ENCODE data around the gene ACSS1. TPM values are rescaled to one million over a fixed set of nuclear protein-coding genes. Genes with fewer than 3 reads are reported as not detected.

The ACSS1 gene
- total and polyA plus RNA-seq, 7 donors, result 20.1 to 41.0 (median 27.1) TPM

- 93 to 97% methylated on average over 7 of the region's 7 CpGs for WGBS, 2 donors
- Histone ChIP-seq H3K27ac (no peak overlapping the region), H3K9me3 (no peaks in the 10 kb centered on the region), H3K36me3 (peaks cover 0 to 16% (median 0%) of the 10 kb centered on the region in 4 donors), H3K4me3 (no peak overlapping the region), H3K27me3 (no peaks in the 10 kb centered on the region), H3K4me1 (peaks cover 0 to 14% (median 8%) of the 10 kb centered on the region in 4 donors)
- TF ChIP-seq POLR2AphosphoS5 (IDR thresholded peaks at IDR 0.05), result no peak
- no peak for TF ChIP-seq EP300 (IDR thresholded peaks at IDR 0.05)
- no peak for TF ChIP-seq CTCF (IDR thresholded peaks at IDR 0.05)
- no peak for TF ChIP-seq POLR2A (IDR thresholded peaks at IDR 0.05)
- peak; percentile 28 for DNase-seq
- intact Hi-C loops (cut with DNase I), result no loop called here
Measured at GRCh38 chr20:24986436-24987015, 71.4 kb downstream of the ACSS1 start.

GRCh38 chr20:24985802-24986201, 72.1 kb downstream of the ACSS1 start:
- H3K27me3 ChIP-seq, result no peaks in the 10 kb centered on the region
- no peaks in the 10 kb centered on the region for H3K9me3 ChIP-seq
- 16 to 50% methylated on average over 6 of the region's 6 CpGs for WGBS, 2 donors
- TF ChIP-seq POLR2A (IDR thresholded peaks at IDR 0.05) (no peak), POLR2AphosphoS5 (IDR thresholded peaks at IDR 0.05) (no peak), CTCF (IDR thresholded peaks at IDR 0.05) (no peak), EP300 (IDR thresholded peaks at IDR 0.05) (no peak)
- intact Hi-C loops (cut with DNase I), result no loop called here
- peaks cover 0 to 7% (median under 1%) of the 10 kb centered on the region in 4 donors for H3K4me1 ChIP-seq
- H3K4me3 ChIP-seq, result no peak overlapping the region
- H3K27ac ChIP-seq, result no peak overlapping the region
- peaks cover 0 to 23% (median 0%) of the 10 kb centered on the region in 4 donors for H3K36me3 ChIP-seq
- peak; percentile 50 for DNase-seq

- DNase-seq, result peak; percentile 57
- intact Hi-C loops (cut with DNase I), result no loop called here
- Histone ChIP-seq H3K27ac (no peak overlapping the region), H3K4me1 (peaks cover 0 to under 1% (median 0%) of the 10 kb centered on the region in 4 donors), H3K4me3 (no peak overlapping the region), H3K27me3 (no peaks in the 10 kb centered on the region), H3K9me3 (no peaks in the 10 kb centered on the region), H3K36me3 (peaks cover 0 to 30% (median 5%) of the 10 kb centered on the region in 4 donors)
- TF ChIP-seq POLR2AphosphoS5 (IDR thresholded peaks at IDR 0.05), result no peak
- no peak for TF ChIP-seq POLR2A (IDR thresholded peaks at IDR 0.05)
- TF ChIP-seq EP300 (IDR thresholded peaks at IDR 0.05), result no peak
- 15 to 46% methylated on average over 3 of the region's 3 CpGs for WGBS, 2 donors
Measured at GRCh38 chr20:24984961-24985640, 72.8 kb downstream of the ACSS1 start.

- peak; percentile 37 for DNase-seq
- H3K36me3 ChIP-seq, result peaks cover 0 to 30% (median 6%) of the 10 kb centered on the region in 4 donors
- intact Hi-C loops (cut with DNase I), result no loop called here
Measured at GRCh38 chr20:24983896-24984295, 74.0 kb downstream of the ACSS1 start.

More at GRCh38 chr20:24983896-24984295, 74.0 kb downstream of the ACSS1 start:
- Histone ChIP-seq H3K9me3 (no peaks in the 10 kb centered on the region), H3K27me3 (no peaks in the 10 kb centered on the region), H3K4me1 (no peaks in the 10 kb centered on the region), H3K27ac (no peak overlapping the region), H3K4me3 (no peak overlapping the region)
- TF ChIP-seq CTCF (IDR thresholded peaks at IDR 0.05) (no peak), POLR2AphosphoS5 (IDR thresholded peaks at IDR 0.05) (no peak), POLR2A (IDR thresholded peaks at IDR 0.05) (no peak), EP300 (IDR thresholded peaks at IDR 0.05) (no peak)
- WGBS, 2 donors, result 91 to 94% methylated on average over 8 of the region's 8 CpGs
